GM12874 (cell line): ENCODE data around the gene PPP1R2.

Source experiments
- CTCF ChIP-seq: IDR thresholded peaks from 2 replicates; pipeline ENCODE4 v1.5.1; 2011; ENCODE audit warnings: low read depth, mild to moderate bottlenecking, control low read depth, low read length, moderate library complexity; ENCODE audit not compliant: insufficient read depth

Gene PPP1R2

GRCh38 chr3:195542698-195543499 is at the start of gene PPP1R2:
Gene PPP1R2 (minus strand): TSS chr3:195543325. CDS start chr3:195543025, 300 bp downstream.
- no peak for TF ChIP-seq CTCF

GRCh38 chr3:195591852-195592251 is 48.7 kb upstream of the PPP1R2 start:
- TF ChIP-seq CTCF, result no peak

- no peak for TF ChIP-seq CTCF
Observed at GRCh38 chr3:195591220-195591619, 48.1 kb upstream of the PPP1R2 start.

GRCh38 chr3:195587824-195588223 is 44.7 kb upstream of the PPP1R2 start:
- no peak for TF ChIP-seq CTCF

GRCh38 chr3:195587406-195587805 is 44.3 kb upstream of the PPP1R2 start:
- TF ChIP-seq CTCF, result no peak

- no peak for TF ChIP-seq CTCF
Observed at GRCh38 chr3:195584543-195584870, 41.4 kb upstream of the PPP1R2 start.

- TF ChIP-seq CTCF, result no peak
Observed at GRCh38 chr3:195583831-195584542, 40.9 kb upstream of the PPP1R2 start, which contains the start of gene APOD. Gene APOD (minus strand): TSS chr3:195583940. CDS start chr3:195579461, 4,479 bp downstream.
